ENCODE measurements around the gene UCK1.
"Not testable (repeated sequence)": the region's sequence is repeated elsewhere in the genome, so short reads cannot be mapped to it uniquely, and the experiment has no call there.

Gene UCK1

DNA sequence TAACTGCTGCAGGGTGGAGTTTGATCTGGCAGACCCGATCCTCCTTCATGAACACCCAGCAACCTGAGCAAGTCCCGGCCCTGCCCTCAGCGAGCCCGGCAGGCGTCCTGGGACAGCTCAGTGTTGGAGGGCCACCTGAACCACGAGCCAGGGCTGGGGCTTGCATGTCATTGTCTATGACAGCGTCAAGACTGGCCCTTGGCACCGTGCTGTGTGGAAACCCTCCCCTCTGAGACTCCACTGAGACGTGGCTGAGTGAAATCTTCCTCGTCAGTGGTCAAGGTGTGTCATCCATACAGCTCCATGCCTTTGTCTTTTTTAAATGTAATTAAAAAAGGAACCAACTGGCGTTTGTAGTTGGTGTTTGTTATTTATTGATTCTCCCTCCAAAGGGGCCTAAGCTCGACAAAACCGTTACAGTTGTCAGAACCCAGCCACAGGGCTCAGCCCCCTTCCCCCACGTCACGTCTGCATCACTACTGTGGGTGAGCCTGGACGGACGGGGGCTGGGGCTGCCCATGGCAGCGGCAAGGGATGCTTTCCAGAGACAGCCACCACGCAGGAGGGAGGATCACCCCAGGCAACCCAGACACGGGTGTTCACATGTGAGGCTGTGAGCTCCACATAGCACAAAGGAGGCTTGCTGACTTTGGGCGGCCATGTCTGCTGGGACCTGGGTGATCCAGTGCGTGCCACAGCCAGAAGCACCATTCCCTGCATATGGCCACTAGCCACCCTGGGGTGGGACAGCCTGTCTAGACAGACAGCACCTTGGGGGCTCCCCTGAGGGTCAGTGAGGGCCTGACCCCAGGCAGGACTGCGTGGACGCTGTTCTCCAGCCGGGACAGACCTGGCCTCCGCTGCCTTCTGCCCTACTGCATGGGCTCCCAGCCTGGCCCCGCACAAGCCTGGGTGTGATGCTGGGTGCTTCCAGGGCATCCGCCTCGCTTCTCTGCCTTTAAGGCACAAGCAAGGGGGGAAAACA, 7.3 kb downstream of the UCK1 start:
- DNase-seq (ENCODE audit: low read depth in 2 of 2), result no peak

DNA sequence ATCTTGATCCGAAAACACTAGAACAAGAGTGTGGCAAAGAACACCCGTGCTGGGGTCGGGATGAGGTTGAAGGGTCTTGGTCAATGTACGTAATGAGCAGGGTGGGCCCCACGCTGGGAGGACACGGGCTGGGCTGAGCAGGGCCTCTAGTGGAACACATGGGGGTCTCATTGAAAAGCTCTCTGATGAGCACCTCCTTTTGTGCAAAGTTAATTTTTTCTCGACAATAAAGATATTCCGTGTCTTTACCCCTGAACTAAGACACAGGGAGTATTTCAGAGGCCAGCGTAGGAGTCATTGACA, 8.0 kb downstream of the UCK1 start:
- DNase-seq (ENCODE audit: low read depth in 2 of 2), result no peak

DNA sequence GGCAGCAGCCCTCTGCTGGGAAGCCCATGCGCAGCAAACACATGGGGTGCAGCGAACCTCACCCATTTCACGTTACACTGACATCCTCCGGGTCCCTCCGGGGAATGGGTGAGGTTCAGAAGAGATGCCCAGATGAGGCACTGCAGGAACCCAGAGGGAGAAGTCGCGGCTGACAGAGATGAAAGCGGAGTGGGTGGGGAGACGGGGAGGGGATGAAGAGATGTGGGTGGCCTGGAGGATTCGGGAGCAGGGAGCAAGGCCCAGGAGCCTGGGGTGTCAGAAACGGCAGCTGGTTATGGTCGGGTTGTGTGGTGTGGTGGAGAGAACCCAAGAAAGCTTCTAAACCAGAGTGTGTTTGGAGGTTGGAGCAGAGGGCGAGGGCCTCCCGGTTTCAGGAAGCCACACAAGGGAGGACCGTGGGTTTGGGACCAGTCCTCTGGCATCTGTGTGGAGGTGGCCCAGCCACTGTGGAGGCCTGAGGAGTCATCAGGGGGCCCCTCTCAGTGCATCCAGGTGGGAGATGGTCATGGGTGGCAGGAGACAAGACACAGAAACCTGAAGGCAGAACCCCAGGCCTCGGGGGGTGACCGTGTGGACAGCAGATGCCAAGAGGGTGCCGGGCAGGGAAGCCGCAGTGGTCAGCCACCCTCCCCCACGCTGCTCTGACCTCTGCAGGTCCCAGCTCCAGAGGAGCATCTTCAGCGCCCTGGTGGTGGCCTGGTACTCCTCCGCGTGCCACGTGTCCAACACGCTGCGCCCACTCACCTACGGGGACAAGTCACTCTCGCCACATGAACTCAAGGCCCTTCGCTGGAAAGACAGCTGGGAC, 8.6 kb downstream of the UCK1 start:
- no peak for DNase-seq (ENCODE audit: low read depth in 2 of 2)

DNA sequence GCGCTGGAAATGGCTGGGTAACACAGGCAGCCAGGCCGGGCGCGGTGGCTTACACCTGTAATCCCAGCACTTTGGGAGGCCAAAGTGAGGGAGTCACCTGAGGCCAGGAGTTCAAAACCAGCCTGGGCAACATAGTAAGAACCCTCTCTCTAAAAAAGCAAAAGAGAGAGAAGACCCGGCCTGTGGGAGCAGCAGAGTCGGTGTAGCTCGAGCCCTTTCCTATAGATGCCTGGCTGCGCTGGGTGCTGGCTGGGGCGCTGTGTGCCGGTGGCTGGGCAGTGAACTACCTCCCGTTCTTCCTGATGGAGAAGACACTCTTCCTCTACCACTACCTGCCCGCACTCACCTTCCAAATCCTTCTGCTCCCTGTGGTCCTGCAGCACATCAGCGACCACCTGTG, 9.2 kb downstream of the UCK1 start:
- no peak for DNase-seq (ENCODE audit: low read depth in 2 of 2)

DNA sequence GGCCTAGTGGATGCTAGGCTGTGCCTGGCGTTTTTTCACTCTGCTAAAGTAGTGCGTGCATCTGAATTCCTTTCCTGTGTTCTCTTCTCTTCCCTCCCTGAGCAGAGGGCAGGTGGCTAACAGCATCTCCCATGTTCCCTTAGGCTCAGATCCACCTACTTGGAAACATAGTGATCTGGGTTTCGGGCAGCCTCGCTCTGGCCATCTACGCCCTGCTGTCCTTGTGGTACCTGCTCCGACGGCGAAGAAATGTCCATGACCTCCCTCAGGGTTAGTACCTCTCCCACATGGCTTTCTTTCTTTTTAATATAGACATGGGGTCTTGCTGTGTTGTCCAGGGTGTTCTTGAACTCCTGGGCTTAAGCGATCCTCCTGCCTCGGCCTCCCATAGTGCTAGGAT, 9.9 kb downstream of the UCK1 start:
- no peak for DNase-seq (ENCODE audit: low read depth in 2 of 2)

DNA sequence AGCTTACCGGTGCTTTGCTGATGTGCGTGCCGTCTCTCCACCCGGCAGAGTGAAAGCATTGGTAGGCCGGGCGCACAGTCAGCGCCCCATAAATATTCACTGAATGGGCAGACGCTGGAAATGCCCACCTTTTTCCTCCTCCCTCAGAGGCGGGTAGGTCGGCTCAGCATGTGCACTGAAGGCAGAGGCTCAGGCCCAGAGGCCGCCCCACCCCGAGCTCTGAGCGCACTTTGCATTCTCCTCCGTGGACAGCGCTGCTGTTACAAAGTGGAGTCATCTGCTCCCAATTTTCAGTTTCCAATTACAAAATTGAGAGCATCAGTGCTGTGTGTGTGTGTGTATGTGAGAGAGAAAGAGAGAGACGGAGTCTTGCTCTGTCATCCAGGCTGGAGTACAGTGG, 10.6 kb downstream of the UCK1 start:
- no peak for DNase-seq (ENCODE audit: low read depth in 2 of 2)

DNA sequence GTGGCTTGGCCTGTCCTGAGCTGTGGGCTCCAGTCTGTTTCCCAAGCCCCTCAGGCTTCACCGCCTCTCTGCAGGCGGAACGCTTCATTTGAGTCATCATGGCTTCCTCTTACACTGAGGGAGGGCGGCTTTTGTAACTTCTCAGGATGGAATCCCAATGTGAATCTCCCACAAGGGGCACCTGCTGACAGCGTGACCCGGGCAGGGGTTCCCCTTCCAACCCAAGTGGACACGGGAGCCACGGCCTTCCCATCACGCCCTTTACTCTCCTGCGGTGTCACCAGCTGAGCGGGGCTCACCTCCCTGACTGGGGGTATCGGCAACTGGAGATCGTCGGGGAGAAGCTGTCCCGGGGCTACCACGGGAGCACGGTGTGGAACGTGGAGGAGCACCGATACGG, 12.5 kb downstream of the UCK1 start:
- DNase-seq (ENCODE audit: low read depth in 2 of 2), result no peak

DNA sequence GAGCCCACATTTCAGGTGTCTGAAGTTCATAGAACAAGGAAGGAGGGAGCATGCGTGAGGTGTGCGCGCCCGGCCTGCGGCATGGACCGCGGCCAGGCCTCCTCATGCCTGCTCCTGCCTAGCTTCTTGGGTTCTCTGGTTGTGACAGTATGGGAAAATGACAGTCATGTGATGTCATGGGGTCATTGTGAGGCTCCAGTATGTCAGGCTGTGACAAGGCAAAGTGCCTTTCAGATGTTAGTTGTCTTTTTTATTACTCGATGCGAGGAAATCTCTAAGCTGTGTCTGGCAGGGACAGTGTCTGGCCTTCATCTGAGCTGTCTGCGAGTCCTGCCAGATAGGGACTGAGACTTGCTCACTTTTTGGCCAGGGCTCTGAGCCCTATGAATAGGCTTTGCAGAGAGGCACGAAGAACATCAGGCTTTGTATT, 13.3 kb downstream of the UCK1 start:
- no peak for DNase-seq (ENCODE audit: low read depth in 2 of 2)

DNA sequence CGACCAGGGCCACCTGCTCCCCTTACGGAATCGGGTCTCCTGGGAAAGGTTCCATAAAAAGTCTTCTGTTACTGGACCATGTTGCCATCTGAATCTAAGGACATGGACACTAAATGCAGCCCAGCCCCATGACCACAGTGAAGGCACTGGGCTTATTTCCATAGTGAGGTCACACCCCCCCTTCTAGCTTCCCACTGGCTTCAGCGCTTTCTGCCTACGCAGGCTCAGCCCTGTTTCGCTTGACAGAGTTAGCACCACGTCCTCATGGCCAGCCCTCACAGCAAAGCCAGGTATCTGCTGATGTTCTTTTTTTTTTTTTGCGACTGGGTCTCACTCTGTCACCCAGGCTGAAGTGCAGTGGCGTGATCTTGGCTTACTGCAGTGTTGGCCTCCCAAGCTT, 14.1 kb downstream of the UCK1 start:
- DNase-seq (ENCODE audit: low read depth in 2 of 2), result no peak

DNA sequence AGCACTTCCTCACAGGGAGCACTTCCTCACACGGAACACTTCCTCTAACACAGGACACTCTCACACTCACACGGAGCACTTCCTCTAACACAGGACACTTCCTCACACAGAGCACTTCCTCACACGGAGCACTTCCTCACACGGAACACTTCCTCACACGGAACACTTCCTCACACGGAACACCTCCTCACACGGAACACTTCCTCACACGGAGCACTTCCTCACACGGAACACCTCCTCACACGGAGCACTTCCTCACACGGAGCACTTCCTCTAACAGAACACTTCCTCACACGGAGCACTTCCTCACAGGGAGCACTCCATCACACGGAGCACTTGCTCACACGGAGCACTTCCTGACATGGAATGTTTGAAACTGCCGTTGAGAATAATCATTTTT, 15.0 kb downstream of the UCK1 start:
- no peak for DNase-seq (ENCODE audit: low read depth in 2 of 2)

DNA sequence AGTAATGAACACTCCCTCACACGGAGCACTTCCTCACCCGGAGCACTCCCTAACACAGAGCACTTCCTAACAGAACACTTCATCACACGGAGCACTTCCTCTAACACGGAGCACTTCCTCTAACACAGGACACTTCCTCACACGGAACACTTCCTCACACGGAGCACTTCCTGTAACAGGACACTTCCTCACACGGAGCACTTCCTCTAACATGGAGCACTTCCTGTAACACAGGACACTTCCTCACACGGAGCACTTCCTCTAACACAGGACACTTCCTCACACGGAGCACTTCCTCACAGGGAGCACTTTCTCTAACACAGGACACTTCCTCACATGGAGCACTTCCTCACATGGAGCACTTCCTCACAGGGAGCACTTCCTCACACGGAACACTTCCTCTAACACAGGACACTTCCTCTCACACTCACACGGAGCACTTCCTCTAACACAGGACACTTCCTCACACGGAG, 15.5 kb downstream of the UCK1 start:
- not testable (repeated sequence) for DNase-seq (ENCODE audit: low read depth in 2 of 2)

DNA sequence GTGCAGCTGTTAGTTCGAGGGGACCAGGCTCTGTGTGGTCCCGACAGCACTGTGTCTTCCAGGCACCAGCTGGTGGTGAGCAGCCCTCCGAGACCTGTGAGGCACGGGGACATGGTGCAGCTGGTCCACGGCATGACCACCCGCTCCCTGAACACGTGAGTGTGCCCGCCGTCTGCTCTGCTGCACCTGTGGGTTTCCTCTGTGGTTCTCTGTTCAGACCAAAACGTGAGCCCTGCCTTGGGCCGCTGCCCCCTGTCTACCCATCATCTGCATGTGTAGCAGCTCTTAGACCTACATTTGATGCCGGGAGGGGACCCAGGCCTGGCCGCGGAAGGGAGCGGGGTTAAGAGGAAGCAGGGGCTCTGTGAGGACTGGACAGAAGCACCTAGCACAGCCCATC, 17.9 kb downstream of the UCK1 start:
- no peak for DNase-seq (ENCODE audit: low read depth in 2 of 2)

DNA sequence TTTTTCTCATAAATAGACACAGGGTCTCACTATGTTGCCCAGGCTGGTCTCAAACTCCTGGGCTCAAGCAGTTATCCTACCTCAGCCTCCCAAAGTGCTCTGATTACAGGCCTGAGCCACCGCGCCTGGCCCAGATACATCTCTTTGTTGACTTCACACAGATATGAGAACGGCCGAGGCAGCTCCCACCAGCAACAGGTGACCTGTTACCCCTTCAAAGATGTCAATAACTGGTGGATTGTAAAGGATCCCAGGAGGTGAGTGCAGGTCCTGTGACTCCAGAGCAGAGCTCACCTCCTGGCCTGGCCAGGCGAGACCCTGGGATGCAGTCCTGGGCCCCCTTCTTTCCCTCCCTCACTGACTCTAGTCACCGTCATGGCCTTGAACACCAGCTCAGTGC, 19.2 kb downstream of the UCK1 start:
- no peak for DNase-seq (ENCODE audit: low read depth in 2 of 2)

DNA sequence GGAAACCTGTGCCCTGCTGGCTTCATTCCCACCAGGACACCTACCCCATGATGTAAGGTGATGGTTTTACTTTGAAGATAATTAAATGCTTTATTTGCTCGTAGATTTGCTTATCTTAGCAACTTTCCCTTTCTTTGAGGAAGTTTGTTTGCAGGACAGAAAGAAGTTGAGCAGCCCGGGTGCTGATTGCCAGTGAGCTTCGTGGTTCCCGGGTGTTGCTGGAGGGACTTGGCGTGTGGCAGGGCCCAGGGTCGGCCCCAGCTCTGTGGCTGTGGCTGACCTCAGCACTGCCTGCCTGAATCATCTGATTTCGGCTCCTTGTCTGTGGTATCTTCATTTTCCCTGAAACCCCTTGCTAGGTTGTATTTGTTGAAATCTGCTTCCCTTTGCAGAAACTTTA, 19.6 kb downstream of the UCK1 start:
- DNase-seq (ENCODE audit: low read depth in 2 of 2), result no peak

DNA sequence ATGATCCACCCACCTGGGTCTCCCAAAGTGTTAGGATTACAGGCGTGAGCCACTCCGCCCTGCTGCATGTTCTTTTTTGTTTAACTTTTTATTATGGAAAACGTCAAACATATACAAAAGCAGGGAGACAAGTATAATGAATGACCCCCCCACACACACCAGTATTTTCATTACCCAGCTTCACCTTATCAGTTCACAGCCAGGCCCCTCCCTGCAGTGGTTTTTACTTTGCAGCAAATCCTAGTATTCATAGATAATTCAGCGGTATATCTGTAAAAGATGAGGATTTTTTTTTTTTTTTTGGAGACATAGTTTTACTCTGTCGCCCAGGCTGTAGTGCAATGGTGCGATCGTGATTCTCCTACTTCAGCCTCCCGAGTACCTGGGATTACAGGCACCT, 26.1 kb downstream of the UCK1 start:
- no peak for DNase-seq (ENCODE audit: low read depth in 2 of 2)

DNA sequence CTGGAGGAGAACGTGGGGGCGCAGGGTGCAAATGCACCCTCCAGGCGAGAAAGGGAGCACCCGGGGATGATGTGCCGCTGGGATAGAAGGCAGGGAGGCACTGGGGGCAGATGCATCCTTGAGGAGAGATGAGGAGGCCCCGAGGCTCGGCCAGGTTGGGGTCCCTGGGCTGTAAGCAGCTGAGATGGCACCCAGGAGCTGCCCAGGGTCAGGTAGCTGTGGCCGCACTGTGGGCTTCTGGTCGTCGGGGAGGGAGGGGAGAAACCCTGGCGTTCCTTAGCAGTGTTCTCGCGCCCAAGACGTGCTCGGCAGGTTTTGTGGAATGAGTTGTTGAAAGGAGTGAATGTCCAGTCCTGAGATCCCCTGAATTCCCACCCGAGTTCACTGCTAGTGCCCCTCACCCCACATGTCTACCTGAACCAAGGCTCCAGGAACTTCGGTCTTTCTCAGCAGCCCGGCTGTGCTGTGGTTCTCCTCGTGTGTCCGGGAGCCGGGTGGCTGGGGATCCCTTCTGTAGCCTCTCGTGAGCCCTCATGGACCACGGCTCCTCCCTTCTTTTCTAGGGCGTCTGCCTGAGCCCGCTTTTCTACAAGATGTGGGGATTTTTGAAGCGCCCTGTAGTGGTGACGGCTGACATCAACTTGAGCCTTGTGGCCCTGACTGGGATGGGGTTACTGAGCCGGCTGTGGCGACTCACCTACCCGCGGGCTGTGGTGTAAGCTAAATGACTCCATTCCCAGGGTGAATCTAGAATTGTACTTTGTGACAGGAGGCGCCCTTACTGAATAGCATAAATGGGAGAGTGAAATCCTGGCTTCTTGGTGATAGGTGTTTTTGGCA, 27.2 kb downstream of the UCK1 start:
- DNase-seq (ENCODE audit: low read depth in 2 of 2), result peak; percentile 27 to 60

DNA sequence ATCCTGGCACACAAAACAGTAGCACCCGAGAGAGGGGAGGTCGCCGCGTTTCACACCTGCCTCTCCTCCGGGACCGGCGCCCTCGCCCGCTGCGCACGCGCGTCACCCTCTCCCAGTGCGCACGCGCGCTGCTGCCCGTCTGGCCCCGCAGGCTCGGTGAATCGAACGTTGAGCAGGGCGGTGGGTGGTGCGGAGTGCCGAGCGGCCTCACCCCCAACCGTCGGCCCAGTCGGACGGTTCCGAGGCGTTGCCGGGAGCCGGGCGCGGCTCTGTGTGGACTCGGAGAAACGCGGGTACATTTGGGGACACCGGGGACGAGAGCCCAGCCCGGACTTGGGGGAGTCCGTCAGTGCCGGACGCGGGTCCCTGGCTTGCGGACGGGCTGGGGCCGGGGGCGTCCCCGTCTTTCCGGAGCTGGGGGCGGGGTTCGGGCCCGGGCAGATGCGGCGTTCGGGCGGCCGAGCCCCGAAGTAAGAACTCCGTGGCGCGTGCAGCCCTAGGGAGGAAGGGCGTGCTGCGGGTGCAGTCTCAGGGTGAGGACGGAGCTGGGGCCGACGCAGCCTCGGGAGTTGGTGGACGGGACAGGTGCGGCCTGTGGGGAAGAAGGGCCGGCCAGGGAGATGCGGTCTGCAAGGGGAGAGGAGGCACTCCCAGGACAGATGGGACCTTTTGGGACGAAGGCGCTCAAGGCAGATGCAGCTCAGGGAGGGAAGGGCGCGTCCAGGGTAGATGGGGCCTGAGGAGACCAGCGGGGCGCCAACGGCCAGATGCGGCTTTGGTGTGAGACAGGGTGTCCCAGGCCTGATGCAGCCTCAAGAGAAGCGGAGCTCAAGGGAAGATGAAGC, 28.1 kb downstream of the UCK1 start, which contains the start of gene POMT1:
Gene POMT1, plus strand, starts transcription at position 138 of the 845 bp plus-strand sequence. CDS start 1,301 bp downstream, outside the sequence.
- peak; percentile 81 to 83 for DNase-seq (ENCODE audit: low read depth in 2 of 2)

DNA sequence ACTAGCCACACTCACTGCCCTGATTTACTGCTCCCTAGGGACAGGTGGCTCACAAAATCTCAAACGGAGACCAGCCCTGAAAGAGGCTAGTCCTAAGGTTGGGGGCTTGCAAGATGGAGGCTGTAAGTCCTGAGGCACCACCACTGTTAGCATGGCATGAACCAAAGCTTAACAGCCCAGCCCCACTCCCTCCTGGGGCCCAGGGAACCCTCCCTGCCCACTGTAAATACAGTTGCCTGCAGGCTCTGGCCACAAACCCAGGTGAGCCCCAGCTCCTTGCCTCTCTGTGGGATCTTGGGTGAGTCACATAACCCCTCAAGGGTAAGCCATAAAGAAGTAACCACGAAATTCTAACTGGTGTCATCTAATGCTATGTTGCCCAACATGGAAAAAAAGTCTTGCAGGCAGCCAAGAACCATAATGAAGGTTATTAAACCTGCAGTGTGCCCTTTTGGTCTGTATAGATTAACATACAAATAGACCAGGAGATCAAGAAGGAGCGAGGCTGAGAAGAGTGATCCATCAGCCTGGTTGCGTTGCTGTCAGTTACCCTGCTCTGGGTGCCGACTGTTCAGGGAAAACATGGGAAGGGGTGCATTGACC, 30.0 kb downstream of the UCK1 start:
- DNase-seq (ENCODE audit: low read depth in 2 of 2), result peak in 1 of 2 experiments; percentile 38

DNA sequence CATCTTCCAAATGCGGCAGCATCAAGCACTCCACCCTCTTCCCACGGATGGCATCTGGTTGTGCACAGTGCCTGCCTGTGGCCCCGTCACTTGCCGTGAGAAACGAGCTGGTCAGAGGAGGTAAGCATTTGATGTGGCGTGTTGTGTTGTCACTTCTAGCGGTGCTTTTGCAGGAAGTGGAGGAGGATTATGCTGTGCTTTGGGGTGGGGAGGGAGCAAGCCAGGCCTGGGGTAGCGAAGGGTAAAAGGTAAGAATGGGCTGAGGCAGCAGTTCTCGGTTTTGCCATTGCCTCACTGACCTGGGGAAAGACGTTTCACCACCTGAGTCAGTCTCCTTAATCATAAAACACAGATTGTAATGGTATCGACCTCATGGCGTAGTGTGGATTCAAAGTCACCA, 30.7 kb downstream of the UCK1 start:
- DNase-seq (ENCODE audit: low read depth in 2 of 2), result peak; percentile 43 to 53

DNA sequence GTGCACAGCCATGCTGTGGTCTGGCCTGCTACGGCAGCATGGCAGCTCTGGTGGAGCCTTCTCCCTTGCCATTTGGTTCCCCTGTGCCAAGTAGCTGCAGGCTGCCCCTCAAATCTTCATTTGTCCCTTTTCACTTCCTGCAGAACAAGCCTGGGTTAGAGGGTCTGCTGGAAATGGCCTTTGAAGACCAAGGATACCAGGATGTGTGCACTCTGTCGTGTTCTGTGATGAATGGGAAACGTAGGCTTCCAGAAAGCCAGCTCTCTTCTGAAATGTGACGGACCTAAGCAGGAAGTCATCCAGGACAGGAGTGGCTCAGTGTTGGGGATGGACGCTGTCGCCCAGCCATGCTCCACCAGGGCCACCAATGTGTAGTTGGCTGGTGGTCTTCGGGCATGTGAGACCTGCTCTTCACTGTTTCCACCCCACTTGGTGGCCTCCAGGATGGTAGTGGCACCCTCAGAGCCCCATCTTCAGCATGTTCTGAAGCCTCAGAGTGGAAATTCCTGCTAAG, 31.8 kb downstream of the UCK1 start:
- DNase-seq (ENCODE audit: low read depth in 2 of 2), result no peak

All from stimulated activated CD4-positive, alpha-beta T cell treated with anti-CD3 and anti-CD28 coated beads, Interleukin-12 subunit alpha, Interleukin-12 subunit beta, amount 100 ng/mL, for 24 hours (primary cell).